NAMALWA (cell line): ENCODE measurements around the gene EFCC1.
"Not testable (repeated sequence)": the region's sequence is repeated elsewhere in the genome, so short reads cannot be mapped to it uniquely, and the experiment has no call there.

Source experiments
- DNase-seq: peaks from one replicate; pipeline ENCODE4 v3.0.0-alpha.2; 2015; ENCODE audit warnings: low spot score

The EFCC1 gene

DNA sequence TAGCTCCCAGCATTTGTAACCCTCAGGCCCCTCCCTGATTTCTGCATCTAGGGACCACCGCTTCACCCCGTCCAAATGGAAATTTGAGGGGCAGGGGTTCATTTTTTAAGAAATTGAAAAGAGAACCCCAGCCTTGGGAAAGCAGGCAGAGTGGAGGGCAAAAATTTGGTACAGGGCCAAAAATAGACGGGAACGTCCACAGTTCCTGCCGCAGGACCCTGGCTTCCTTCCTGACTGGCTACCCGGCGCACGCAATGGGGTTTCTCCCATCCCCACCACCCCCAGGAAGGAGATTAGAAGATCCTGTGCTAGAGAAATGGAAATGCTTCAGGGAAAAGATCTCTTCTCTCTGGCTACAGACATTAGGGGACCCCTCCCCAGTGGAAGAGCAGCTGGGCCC is 80.4 kb downstream of the EFCC1 start:
- no peak for DNase-seq

DNA sequence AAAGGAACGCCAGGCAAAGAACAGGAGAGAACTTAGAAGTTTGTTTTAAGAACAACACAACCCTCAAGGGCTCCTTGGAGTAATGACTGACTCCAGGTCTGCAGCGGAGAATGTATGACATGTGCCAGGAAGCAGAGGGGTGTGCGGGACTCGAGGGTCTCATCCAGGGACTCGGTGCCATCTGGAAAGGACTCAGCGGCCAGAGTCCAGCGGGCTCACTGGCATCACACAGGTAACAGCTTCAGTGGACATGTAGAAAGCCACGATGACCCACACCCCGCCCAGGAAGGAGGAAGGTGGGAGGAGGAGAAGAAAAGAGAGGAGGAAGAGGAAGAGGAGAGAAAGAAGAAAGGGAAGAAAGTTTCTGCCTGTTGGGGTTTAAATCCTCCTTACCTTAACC is 80.9 kb downstream of the EFCC1 start:
- DNase-seq = no peak

DNA sequence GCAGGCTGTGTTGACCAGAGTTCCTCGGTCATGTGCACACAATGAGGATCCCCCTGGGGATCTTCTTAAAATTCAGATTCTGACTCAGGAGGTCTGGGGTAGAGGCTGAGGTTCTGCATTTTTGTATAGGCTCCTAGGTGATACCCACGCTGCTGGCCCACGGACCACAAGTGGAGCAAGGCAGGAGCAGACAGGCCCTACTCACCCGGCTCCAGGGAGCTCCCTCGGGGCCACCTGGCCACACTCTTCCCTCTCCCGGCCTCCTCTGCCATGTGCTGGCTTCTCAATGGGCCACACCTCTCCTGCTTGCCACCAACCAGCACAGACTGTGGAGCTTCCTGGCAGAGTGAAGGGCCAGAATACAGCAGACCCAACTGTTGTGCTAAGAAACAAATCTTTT is 83.4 kb downstream of the EFCC1 start:
- DNase-seq = no peak

DNA sequence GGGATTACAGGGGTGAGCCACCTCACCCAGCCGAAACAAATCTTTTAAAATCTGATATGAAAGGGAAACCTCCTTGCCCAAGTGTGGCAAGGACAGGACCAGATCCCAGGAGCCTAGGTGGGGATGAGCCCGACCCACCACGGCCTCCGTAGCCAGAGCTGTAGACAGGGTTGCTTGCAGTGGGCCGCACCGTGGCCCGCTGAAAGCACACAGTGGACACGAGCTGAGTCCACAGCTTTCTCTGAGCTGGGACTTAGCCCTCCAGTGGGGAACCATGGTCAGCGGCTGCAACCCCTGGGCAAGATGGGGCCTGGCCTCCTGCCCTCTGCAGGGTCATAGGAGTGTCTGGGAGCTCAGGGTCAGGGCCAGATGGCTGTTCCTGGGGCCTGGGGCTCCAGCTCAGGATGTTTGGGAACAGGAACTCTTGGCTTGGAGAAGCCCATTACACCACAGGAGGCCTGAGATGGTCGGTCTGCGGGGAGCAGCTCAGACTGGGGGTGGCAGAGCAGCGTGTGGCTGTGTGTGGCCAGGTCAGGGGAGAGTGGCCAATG is 84.1 kb downstream of the EFCC1 start:
- DNase-seq = no peak

DNA sequence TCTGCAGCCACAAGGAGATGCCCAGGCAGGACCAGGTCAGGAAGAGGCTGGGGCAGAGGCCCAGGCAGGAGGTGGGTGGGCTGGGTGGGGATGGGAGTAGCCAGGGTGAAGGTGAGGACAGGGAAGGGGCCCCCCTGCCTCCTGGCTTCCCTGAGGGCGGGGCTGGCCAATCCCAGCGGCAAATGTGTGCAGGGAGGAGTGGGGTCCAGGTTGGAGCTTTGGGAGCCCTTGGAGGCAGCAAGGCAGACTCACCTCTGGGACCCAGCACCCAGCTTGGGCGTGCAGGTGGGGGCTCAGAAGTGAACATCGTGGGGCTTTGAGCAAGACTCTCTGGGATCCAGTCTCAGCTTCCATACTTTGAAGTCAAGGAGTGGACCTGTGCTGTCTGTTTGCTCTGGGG is 84.7 kb downstream of the EFCC1 start:
- no peak for DNase-seq

DNA sequence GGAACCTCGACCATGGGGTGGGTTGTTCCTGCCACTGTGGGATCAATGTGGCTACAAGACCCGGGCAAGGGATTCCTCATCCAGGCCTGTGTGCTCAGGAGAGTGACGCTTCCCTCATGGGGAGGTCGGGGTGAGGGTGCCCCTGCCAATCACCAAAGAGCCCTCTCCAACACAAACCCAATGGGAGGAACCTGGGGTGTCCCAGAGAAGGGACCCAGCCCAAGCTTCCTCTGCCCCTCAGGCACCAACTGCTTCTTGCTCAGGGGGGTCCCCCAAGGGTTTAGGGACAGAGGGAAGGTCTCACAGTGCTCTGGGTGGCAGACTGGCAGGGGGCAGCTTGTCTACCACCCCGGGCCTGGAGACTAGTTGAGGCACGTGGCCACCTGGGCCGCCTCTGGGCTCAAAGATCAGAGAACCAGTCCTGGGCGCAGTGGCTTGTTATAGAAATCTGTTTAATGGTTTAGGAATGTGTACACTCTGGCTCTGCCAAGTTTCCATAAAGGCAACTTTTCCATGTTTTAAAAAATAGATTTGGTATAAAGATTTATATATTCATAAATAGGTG is 86.1 kb downstream of the EFCC1 start:
- DNase-seq = no peak

DNA sequence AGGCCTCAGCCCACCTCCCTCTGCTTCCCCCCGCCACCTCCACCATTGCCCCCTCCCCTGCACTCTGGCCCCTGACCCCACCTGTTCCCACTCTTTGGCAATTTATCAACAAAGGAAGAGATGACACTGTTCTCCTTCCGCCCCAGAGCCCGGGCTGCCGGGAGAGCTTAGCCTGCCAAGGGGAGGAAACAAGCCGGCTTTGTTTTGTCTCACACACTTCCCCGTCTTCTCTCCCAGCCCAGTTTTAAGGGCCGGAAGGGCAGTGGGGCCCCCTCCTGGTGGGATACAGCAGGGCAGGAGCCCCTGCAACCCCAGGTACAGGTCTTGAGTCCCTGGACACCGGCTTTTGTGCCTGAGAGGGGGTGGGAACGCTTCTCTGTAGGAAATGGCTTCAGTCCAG is 86.8 kb downstream of the EFCC1 start:
- DNase-seq = not testable (repeated sequence)

DNA sequence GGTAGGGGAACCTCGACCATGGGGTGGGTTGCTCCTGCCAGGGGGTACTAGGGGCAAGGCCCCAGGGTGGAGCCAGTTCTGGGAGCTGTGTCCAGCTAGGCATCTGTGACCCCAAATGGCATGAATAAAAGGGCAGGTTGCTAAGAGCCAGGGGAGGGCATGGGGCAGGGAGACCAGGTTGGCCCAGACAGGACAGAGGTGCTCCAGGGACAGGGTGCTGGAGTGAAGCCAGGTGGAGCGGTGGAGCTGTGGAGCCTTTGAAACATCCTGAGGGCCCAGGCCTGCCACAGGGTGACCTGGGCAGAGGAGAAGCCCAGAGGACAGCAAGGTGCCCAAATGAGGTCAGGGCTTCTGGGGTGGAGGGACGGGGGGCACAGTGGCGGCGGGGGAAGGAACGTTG is 87.2 kb downstream of the EFCC1 start:
- not testable (repeated sequence) for DNase-seq
